HG03139 (cell line): ENCODE data around the gene ALDH16A1.

Source experiments
- ATAC-seq: cut with Tn5 transposase; IDR thresholded peaks from one replicate; pipeline ENCODE4 v1.9.1; 2021; ENCODE audit not compliant: unreplicated experiment

The ALDH16A1 gene

GRCh38 chr19:49423071-49423984, 29.7 kb upstream of the ALDH16A1 start, which contains the start of gene PTH2:
PTH2 (minus strand) TSS chr19:49423441; CDS start chr19:49423339, 102 bp downstream.
- no peak for ATAC-seq

GRCh38 chr19:49423985-49424303, 29.1 kb upstream of the ALDH16A1 start:
- ATAC-seq, result no peak

DNA sequence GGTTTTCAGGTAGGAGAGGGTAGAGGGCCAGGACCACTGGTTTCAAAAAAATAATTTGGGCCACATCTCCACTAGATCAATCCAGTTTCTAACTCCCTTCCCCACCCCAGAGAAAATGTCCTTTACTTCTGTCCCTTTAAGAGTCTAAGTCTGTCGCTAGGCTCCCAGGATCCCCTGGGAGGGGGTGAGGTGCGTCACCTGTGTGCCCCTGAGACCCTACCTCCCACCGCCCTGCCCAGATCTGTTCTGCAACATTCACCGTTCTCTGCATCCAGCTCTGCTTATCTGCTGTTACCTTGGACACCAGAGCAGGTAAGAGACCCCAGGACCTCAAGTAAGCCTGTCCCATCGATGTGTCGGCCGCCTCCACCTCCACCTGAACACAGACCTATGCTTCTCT, 27.8 kb upstream of the ALDH16A1 start, which contains the start of gene GFY:
Gene GFY (plus strand): TSS at position 211 of the 400 bp plus-strand sequence. CDS start 1,043 bp downstream, outside the sequence.
- no peak for ATAC-seq

DNA sequence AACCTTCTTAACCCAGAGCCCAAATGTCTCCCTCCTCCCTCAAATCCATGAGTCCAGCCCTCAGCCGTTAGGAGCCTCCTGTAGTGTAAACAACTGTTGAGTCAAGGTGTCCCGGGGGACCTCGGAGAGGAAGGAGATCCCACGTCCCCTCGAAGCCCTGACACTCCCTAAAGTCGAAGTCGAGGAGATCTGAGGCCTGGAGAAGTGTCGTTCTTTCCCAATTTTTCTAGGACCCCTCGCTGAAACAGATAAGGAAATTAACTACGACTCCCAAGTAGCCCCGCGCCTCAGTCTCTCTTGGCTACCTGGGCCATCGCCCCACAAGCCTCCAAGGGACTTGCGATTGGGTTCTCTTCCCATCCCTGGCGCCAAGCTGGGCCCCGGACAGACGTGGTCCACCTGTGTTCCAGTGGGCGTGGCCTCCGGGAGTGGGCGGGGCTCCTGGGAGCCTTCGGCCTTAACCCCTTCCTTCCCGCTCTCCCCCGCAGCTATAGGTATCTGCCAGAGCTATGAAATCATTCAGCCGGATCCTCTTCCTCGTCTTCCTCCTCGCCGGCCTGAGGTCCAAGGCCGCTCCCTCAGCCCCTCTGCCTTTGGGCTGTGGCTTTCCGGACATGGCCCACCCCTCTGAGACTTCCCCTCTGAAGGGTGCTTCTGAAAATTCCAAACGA, 27.0 kb upstream of the ALDH16A1 start:
- no peak for ATAC-seq

GRCh38 chr19:49427339-49427738, 25.7 kb upstream of the ALDH16A1 start:
- no peak for ATAC-seq

- no peak for ATAC-seq
These were observed 25.0 kb upstream of the ALDH16A1 start for GRCh38 chr19:49427855-49428546.

DNA sequence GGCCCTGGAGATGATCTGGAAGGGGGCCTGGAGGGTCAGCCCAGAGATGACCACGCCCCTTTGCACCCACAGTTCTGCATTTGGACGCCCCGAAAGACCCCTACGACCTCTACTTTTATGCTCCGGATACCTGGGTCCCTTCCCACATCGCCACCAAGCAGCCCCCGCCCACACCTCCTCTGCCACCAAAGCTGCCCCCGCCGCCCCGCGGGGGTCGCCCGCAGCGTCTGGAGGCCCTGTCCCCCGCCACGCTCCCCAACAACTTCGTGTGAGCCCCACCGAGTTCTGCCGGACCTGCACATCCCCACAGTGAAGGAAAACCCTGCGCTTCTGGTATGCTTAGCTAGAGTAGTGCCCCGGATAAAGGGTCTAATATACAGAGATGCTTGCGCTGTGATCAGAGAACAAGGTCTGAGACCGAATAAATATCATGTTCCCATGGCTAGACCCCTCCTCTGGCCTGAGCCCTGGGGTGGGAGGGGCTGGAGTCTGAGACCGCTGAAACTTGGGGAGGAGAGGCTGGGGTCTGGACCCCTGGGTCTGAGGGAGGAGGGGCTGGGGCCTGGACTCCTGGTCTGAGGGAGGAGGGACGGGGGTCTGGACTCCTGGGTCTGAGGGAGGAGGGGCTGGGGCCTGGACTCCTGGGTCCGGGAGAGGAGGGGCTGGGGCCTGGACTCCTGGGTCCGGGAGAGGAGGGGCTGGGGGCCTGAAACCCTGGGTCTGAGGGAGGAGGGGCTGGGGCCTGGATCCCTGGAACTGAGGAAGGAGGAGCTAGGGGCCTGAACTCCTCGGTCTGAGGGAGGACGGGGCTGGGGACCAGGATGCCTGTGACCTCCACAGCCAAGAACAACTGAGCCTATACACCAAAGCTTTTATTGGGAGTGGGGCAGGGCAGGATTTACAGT, 24.2 kb upstream of the ALDH16A1 start:
- ATAC-seq, result no peak

DNA sequence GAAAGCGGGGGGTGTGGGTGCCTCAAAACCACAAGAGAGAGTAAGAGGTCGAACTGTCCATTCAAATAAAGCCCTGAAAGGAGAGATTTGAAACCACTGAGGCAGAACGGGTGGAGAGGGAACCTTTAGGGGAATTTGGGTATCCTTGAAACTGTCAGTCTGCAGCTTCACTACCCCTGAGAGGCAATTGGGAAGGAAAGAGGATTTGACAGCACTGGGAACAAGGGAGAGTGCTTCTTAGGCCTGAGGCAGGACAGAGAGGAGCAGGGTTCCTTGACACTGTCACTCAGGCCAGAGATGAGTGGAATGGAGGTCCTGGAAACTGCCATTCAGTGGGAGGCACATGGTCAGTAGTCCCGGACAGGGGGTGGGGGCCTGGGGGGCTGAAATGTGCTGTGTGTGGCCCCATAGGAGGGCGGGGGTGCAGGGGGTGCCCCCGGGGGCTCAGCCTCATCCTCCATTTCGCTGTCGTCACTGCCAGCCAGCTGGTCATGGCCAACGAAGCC, 22.8 kb upstream of the ALDH16A1 start:
- no peak for ATAC-seq

- ATAC-seq, result no peak
These were observed 22.2 kb upstream of the ALDH16A1 start for GRCh38 chr19:49430678-49431329.

DNA sequence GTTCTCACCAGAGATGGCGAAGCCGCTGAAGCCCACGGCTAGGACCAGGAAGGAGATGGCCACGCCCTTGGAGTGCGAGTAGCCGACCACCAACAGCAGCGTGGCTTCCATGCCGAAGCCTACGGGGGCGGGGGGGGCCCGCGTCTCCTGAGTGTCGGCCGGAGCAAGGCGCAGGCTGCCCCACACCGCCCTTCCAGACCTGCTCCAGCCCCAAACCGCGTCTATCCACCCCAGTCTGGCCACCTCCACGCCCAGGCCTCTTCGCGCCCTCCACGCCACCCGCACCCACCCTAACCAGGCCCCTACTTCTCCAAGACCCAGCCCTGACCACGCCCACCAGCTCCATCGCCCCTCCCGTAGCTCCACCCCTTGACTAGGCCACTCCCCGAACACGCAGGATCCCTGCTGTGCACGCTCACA, 21.7 kb upstream of the ALDH16A1 start:
- ATAC-seq, result no peak

- no peak for ATAC-seq
These were observed 20.6 kb upstream of the ALDH16A1 start for GRCh38 chr19:49432141-49433073.

GRCh38 chr19:49433240-49433901, 19.7 kb upstream of the ALDH16A1 start:
- no peak for ATAC-seq

GRCh38 chr19:49434907-49435583, 18.0 kb upstream of the ALDH16A1 start:
- no peak for ATAC-seq

DNA sequence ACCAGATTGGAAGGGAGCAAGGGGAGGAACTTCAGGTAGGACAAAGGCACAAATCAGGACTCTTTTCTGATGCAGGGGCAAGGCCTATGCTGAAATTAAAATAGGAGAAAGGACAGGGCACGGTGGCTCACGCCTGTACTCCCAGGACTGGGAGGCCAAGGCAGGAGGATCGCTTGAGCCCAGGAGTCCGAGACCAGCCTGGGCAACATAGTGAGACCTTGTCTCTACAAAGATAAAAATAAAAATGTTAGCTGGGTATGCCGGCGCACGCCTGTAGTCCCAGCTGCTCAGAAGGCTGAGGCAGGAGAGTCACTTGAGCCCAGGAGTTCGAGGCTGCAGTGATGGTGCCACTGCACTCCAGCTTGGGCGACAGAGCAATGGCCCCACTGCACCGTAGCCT, 17.4 kb upstream of the ALDH16A1 start:
- no peak for ATAC-seq

DNA sequence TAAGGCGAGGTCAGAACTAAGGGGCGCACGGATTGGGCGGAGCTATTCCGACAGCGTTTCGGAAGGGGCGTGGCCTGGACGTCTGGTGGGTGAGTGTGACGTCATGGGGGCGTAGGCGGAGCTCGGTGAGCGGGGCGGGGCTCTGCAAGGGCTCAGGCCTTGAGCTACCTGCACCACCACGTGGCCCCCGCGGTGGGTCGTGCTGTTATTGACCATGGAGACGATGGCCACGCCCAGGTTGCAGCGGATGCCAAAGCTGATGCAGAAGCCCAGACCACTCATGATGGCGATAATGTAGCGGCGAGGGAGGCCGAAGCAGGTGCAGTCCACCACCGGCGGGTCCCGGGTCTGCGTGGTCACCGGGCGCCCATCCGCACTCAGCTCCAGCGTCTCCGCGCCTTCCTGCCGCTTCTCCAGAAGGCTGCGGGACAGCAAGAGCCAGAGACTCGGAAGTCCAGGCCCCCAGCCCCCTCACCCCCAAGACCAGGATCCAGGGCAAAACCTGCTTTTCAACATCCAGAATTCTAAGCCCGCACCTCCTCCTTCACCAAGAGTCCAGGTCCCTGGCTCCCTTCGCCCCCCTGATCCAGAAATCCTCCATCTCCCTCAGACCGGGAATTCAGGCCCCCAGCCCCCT, 16.5 kb upstream of the ALDH16A1 start:
- ATAC-seq, result no peak

DNA sequence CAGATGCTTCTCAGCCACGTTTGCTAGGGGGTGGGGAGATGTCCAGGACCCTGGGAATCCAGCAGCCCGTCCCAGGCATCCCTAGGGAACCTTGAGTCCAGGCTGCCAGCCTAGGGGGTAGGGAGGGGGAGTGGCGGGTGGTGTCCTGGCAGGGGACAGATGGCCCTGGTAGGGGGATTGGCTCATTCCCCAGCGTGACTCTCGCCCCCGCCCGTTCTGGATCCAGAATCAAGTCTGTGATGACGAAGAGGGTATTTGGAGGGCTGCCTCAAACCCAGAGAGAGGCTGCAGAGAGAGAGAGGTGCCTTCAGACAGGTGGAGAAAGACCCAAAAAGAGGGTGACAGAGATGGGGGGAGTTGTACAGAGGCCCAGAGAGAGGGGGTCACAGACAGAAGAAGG, 15.8 kb upstream of the ALDH16A1 start:
- no peak for ATAC-seq

DNA sequence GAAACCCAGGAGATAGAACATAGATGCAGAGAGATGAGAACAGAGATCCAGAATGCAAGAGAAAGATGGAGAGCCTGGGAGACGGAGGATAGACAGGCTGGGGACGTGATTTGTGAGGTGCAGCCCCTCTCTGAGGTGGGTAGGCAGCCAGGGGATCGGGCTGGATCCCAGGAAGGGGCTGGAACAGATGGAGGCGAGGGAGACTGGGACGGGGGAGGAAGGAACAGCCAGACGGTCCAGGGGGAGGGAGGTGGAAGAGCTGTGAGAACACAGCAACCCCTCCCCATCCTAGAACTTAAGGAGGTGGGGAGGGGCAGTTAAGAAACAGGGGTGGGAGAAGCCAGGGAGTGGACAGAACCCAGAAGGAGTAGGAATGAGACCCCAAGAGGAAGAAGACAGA, 14.8 kb upstream of the ALDH16A1 start:
- ATAC-seq, result no peak
